Myocyte (in vitro differentiated cells): ENCODE measurements around the gene ITPK1. TPM values are rescaled to one million over a fixed set of nuclear protein-coding genes. Genes with fewer than 3 reads are reported as not detected.

Experiments
- DNase-seq: peaks from one replicate; pipeline ENCODE4 v3.0.0-alpha.2; 2012; ENCODE audit warnings: low read depth
- total RNA-seq: library from RNA; depleted of rRNA; stranded (reverse); fragments of >200 nt; gene quantifications from 2 replicates; pipeline ENCODE4 v1.2.3, GENCODE V29; 2014

The ITPK1 gene
- total RNA-seq, 1 donor from 2014 or later = 19.1 TPM

DNA sequence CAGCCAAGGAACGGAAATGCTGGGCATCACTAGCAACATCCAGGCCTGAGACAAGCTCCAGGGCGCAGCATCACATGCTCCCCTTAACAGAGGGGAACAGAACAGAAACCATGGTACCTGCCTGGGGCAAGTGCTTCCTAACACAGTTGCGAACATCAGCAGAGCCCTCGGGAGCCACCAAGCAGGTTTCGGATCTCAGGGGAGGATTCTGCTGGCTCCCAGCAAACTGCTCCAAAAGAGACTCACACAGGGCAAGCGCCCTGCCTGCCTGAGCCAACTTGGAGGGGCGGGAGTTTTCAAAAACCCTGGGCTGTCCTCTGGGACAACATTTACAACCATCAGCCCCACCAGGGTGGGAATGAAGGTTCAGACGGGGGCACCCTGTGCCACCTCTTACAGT, 173.1 kb downstream of the ITPK1 start:
- no peak for DNase-seq

DNA sequence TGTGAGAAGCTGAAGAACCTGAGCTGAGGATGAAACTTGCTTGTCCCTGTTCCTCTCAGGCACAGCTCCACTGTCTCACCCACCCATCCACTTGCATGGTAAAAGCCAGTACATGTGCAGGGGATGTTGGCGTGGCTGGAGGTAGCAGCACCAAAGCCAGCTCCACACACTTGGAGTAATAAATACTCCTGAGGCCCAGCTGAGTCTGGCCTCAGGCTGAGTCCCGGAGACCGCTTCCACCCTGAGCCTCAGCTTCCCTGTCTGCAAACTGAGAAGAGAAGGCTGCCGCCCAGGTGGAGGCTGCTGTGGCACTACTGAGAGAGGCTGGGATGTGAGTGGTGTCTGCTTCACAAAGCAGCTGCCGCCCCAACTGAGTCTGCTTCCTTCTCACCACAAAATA, 173.6 kb downstream of the ITPK1 start:
- no peak for DNase-seq

DNA sequence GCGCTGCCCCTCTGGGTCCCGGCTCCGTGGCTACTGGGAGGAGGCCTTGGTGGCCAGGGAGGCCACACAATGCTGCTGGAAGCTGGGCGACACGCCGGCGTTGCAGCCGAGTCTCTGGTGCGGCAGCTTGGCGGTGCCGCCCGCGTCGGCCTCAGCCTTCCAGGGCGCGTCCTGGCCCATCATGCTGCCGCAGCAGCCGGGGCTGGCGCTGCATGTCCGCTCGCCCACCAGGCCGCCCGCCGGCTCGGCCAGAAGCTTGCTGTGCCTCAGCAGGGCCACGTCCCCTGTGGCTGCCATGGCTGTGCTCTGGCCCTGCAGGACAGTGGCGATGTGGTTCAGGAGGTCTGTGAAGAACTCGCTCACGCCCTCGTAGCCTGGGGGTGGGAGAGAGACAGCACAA, 174.2 kb downstream of the ITPK1 start:
- no peak for DNase-seq

DNA sequence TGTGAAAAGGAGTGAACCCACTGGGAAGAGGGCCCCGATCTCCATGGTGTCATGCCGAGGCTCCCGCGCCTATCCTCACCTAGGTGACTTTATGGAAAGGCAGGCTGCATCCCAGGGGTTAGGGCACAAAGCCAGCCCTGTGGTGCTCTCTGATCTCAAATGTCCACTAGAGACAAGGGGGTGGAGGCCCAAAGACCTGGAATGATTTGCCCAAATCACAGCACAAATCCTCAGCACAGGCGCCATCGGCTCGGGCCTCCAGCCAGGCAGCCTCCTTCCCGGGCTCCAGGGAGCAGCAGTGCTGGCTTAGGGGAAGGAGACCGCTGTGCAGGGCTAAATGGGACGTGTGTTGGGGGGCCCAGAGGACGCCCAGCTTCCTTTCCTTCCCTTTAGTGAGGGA, 175.2 kb downstream of the ITPK1 start:
- DNase-seq = no peak

DNA sequence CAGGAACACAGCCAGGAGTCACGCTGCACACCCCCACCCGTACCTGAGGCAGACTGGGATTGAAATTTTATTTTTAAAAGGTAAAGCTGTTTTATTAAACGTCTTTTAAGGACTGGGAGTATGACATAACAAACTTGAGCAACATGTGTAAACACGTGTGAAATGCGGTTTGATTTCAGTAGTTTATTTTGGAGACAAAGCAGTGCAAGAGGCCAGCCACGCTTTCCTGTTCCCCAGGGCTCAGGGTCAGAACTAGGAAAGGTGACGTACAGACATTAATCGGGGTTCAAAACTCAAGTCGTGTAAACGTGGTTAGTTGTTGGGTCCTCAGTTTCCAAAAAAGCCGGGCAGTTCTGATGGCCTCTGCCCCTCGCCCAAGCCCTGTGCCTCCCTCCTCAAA, 176.0 kb downstream of the ITPK1 start:
- DNase-seq = no peak

DNA sequence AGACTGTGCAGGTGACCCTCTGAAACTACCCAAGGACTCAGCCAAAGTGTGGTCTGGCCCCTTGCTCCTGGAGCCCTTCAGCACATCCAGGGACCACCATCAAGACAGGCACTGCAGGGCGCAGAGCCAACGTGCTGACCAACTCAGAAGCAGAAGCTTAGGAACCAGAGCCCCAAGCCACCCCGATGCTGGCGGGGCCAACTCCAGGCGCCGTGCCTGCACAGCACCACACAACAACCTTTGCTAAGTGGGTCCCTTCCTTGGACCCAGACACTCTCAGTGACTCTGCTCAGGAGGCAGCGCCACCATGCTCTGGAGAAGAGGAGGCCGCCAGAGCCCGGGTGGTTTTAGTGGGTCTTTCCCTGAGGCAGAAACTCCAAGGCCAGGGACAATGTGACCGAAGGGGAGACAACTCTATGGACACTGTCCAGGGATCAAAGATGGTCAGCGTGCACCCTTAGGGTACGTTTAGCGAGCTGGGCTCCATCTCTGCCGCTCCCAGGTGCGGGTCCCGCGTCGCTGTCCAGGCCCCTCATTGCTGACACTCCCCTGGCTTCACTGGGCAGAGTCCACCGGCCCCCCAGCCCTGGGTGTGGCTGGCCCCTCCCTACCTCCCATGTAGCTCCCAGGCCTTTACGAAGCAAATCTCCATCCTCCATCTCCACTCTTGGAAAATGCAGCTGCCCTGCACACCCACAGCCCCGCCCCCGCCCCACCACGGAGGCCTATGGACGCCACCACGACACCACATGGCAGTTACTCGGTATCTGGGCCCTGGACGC, 176.6 kb downstream of the ITPK1 start:
- no peak for DNase-seq

DNA sequence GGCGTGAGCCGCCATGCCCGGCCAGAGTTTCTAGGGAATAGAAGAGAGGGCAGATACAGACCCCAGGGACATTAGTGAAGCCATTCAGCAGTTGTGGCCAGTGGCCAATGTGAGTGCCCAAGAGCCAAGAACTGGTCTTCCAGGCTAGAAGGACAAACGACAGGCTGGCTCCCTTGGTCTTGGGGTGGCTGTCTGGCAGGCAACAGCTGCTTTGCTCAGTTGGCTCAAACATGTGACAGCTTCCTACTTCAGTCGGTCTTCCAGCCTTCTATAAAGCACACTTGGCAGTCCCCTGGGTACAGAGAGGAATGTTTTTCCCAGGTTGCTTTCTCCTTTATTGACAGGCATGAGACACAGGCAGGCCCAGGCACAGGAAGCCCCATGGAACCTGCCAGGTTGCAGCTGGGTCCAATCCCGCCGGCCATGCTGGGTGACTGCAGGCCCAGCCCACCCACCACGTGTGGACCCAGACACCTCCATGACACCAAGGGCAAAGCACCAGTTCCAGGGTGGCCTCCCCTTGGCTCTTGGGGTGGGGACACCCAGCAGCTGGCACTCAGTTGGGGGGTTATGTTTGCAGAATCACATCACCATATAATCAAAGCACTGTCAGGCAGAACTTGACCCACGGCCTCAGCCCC, 177.4 kb downstream of the ITPK1 start:
- peak; percentile 93 for DNase-seq

DNA sequence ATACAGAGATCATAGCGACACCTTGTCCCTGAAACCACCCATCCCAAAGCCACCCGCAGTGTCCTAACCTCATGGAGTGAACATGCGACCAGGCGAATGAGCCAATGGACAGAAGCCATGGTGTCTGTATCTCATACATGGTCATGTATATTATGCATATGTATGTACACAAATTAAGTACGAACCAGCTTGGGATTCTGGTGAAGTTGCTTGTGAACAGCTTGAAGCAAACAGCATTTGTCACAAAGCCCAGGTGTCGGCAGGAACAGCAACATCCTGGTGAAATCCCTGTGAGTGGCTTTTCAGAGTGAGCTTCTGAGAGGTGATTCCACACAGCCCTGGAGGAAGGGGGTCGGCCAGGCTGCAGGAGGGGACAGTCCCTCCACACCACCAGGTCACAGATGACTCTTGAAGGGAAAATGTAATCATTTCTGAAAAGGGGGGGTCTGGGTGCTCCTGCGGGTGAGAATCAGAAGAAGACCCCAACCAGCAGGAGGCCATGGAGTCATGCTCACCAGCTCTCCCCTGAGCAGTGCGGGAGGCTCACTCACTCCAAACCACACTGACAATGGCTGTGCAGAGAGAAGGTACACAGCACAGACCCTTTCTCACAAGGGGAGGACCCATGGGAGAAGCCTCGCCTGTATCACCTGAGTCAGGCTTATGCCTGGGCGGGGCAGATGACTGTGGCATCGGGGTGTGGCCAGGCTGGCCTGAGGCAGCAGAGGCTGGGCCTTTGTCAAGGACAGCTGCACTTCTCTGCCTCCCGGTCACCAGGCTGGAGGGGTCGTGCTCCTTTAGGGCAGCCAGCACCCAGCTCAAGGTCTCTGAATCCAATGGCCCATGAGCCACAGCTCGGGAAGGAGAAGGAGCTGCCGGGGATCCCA, 178.4 kb downstream of the ITPK1 start:
- peak; percentile 84 for DNase-seq

DNA sequence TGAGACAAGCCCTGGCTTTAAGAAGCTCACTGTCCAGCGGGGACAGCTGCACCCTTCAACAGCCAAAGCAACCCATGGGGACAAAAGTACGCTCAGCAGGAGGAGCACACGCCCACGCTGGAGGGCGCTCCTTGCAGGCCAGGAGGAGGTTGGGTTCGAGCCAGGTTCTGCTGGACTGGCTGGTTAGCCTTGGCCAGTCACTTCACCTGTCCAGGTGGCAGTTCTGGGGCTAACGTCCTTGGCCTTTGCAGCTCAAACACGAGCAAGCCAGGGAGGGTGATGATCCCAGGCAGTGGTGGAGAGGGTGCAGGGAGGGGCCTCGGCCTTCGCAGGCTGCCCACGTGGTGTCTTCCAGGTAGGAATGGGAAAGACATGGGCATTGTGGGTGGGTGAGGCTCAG, 179.6 kb downstream of the ITPK1 start:
- DNase-seq = no peak

DNA sequence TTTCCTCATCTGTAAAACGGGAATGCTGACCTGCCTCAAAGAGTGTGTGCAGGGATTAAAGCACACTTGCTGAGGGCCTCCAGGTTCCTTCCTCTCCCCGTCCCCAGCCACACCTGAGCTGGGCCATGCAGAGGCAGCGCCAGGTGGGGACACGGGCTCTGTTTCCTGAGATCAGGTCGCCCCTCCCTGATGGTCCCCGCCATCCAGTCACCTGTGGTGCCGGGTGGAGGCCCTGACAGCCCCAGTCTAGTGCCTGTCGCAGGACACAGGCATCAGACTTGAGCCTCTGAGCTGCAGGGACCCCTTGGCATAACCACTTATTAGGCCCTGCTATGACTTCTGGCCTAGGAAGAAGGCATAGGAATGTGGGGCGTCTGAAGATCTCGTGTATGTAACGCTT, 180.3 kb downstream of the ITPK1 start:
- DNase-seq = no peak

DNA sequence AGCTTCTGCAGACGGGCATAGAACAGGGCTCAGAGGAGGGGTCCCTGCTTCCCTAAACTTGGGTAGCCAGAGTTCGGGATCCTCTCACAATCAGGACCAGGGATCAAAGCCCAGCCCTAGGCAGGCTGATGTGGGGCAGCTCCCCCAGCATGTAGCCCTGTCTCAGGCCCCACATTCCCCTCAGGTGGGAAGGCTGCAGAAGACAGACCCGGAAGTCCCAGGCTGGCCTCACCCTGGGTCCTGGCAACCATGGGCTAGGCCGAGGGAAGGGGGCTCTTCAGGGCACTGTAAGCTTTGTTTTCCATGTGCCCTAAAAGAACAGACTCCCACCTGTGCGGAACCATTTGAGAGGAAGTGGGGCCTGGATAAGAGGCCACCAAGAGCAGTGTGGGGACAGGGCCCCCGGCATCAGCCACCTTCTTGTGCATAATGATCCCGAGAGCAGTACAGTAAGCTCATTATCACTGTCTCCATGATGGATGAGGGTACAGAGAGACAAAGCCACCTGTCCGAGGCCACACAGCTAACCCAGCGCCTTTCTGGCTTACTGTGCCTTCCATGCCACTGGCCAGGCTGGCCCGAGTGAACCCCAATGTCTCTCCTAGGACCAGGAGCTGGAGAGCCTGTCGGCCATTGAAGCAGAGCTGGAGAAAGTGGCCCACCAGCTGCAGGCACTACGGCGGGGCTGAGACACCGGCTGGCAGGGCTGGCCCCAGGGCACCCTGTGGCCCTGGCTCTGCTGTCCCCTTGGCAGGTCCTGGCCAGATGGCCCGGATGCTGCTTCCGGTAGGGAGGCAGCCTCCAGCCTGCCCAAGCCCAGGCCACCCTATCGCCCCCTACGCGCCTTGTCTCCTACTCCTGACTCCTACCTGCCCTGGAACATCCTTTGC, 181.3 kb downstream of the ITPK1 start:
- DNase-seq = no peak

DNA sequence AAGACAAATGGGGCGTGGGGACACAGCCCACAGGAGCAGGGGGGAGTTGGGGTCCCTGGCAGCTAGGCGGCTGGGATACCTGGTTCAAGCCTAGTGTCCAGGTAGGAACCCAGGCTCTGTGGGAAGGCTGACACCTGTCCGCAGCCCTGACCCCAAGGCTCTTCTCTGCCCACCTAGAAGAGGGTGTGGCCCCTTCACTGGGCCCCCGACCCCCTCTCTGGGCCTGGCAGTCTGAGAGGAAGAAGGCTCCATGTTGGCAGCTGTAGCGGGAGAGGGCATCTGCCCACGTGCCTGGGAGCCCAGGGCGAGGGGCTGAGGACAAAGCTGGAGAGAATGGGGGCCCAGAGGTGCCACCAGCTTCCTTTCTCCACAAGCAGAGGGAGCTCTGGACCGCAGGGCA, 182.2 kb downstream of the ITPK1 start:
- DNase-seq = no peak

DNA sequence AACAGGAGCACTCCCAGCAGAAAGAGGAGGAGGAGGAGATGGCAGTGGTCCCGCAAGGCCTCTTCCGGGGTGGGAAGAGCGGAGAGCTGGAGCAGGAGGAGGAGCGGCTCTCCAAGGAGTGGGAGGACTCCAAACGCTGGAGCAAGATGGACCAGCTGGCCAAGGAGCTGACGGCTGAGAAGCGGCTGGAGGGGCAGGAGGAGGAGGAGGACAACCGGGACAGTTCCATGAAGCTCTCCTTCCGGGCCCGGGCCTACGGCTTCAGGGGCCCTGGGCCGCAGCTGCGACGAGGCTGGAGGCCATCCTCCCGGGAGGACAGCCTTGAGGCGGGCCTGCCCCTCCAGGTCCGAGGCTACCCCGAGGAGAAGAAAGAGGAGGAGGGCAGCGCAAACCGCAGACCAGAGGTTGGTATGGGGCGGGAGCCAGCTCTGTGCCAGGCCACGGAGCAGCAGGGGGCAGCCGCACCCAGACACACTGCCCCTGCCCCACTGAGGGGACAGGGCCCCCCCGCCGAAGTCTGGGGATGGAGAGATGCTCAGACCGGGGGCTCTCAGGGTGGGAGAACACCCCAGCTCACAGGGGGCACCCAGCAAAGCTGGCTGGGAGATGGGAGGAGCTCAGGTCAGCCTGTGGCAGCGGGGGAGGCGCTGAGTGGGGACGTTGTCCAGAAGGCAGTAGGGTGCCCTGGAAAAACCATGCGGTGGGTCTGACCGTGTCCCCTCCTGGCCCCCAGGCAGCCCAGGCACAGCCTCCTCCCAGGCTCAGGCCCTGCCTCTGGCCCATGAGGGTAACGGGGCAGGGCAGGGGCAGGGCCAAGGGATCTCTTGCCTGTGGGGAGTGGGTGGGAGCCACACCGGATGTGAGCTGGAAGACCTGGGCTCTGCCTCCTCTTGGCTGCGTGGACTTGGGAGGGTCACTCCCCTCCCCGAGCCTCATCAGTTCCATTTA, 183.0 kb downstream of the ITPK1 start:
- no peak for DNase-seq

DNA sequence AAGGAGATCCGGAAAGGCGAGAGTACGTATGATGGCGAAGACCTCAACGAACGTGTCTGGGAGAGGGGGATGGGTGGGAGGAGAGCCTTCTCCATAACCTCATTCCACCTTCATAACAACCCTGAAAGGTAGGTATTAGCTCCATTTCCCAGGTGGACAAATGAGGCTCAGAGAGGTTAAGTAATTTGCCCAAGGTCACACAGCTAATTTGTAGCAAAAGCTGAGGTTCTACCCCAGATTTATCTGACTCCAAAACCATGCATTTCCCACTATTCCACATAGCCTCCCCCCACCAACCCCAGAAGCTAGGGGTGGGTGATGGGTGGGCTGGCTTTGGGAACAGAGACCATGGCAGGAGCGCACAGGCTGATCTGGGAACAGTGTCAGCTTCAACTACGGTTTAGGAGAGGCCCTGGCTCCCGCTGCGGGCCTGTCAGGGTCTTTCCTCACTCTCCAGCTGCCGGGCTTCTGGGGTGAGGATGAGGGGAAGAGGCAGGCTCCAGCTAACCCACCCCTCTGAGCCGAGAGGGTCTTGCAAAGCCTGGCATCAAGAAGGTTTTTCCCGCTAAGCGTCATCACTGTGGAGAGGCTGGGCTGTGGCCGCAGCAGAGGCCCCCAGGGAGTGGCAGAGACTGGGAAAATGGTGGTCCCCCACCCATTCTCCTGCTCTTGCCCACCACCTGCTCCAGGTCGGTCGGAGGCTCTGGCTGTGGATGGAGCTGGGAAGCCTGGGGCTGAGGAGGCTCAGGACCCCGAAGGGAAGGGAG, 183.9 kb downstream of the ITPK1 start:
- no peak for DNase-seq

DNA sequence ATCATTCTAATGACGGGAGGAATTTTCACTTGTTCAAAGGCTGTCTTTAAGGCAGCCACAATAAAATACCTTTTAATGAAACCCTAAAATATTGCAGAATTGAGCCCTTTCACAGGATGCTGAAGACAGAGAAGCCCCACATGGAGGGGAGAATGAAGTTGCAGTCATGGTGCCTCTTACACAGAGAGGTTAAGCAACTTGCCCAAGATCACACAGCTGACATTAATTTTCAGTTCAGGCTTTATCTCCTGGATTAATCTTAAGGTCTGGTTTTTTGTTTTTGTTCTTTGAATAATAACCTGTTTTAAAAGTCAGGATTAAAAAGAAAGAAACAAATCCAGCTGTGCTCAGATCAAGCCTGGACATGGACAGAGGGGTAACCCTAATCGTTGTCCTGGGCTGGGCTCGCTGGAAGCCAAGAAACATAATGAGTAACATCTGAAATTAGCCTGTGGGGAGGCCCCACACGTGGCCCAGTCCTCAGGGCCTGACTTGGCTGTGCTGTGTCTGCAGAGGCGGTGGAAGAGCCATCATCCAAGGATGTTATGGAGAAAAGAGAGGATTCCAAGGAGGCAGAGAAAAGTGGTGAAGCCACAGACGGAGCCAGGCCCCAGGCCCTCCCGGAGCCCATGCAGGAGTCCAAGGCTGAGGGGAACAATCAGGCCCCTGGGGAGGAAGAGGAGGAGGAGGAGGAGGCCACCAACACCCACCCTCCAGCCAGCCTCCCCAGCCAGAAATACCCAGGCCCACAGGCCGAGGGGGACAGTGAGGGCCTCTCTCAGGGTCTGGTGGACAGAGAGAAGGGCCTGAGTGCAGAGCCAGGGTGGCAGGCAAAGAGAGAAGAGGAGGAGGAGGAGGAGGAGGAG, 184.8 kb downstream of the ITPK1 start:
- no peak for DNase-seq

DNA sequence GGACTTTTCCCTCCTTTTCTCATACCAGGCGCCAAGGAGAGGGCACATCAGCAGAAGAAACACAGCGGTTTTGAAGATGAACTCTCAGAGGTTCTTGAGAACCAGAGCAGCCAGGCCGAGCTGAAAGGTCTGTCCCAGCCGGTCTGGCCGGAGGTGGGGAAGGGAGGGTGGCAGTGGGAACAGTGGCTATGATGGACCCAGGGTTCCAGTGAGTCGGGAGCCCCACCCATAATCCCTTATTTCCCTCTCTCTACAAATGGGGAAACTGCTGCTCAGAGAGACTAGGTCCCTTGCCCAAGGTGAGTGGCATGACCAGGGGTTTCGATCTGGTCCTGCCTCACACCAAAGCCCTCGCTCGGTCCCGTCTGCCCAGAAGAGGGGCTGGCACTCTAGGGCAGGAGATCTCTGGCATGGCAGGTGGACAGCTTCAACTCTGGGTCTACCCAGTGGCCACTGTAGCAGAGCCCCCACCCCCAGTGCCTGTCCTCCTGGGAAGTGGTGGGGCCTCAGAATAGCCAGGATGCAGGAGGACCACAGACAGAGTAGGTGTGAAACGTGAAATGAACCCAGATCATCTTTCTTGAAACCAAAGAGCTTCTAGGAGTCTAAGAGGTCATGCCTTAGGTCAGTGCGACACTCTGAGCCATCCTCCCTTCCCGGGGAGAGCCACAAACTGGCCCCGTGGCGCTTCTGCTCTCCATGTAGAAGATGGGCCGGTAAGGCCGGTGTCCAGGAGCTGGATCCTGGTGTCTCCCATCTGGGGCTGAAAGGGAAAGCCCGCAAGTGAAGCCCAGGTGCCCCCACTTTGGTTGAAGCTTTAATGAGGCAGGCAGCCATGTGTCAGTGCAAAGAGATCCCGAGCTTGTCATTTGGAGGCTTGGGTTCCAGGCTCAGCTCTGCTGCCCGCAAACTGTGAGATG, 185.8 kb downstream of the ITPK1 start:
- no peak for DNase-seq
